ENCODE results near the gene RERE. TPM values are rescaled to one million over a fixed set of nuclear protein-coding genes. Genes with fewer than 3 reads are reported as not detected.

RERE gene
- total RNA-seq, 1 donor = 27.0 TPM

DNA sequence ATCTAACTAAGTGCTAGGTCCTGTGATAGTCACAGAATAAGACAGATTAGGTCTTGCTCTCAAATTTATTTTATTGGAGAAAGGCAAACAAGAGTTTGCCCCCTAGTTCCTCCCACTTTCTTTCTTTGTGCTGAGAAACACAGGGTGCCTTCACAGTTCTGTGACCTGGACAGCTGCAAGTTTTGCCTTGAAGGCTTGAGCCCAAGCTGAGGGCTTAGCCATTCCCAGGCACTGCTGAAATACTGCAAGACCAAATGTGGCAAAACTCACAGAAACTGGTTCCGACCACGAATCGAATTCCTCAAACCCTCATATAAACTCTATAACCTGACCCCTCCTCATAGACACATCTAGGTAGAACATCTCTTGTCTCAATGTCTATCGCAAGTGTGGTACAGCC is 227.9 kb downstream of the RERE start:
- TF ChIP-seq, protein P1, sequence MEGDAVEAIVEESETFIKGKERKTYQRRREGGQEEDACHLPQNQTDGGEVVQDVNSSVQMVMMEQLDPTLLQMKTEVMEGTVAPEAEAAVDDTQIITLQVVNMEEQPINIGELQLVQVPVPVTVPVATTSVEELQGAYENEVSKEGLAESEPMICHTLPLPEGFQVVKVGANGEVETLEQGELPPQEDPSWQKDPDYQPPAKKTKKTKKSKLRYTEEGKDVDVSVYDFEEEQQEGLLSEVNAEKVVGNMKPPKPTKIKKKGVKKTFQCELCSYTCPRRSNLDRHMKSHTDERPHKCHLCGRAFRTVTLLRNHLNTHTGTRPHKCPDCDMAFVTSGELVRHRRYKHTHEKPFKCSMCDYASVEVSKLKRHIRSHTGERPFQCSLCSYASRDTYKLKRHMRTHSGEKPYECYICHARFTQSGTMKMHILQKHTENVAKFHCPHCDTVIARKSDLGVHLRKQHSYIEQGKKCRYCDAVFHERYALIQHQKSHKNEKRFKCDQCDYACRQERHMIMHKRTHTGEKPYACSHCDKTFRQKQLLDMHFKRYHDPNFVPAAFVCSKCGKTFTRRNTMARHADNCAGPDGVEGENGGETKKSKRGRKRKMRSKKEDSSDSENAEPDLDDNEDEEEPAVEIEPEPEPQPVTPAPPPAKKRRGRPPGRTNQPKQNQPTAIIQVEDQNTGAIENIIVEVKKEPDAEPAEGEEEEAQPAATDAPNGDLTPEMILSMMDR (IDR thresholded peaks at IDR 0.05; ENCODE audit: insufficient read depth, low read length) = no peak
- no peak for DNase-seq (ENCODE audit: low read depth)
- H3K4me3 ChIP-seq (ENCODE audit: low read depth, low read length) = no peak overlapping the region

DNA sequence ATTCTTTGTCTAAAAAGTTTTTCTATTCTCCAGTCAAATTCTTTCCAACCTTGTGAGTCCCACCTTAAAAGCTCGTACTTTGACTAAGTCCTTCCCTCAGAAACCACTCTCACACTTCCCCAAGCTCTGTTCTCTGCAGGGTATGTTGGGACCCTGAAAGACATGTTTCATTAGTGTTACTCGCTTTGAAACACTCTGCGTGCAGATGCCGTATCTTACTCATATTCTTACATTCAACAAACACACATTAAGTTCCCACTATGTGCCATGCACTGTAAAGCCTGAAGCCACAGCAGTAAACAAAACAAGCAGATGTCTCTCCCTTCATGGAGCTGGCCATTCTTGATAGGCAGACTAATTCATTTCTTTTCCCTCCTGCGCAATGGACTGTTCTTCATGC is 229.7 kb downstream of the RERE start:
- TF ChIP-seq, protein P1 (IDR thresholded peaks at IDR 0.05; ENCODE audit: insufficient read depth, low read length) = no peak
- no peak for DNase-seq (ENCODE audit: low read depth)
- no peak overlapping the region for H3K4me3 ChIP-seq (ENCODE audit: low read depth, low read length)

DNA sequence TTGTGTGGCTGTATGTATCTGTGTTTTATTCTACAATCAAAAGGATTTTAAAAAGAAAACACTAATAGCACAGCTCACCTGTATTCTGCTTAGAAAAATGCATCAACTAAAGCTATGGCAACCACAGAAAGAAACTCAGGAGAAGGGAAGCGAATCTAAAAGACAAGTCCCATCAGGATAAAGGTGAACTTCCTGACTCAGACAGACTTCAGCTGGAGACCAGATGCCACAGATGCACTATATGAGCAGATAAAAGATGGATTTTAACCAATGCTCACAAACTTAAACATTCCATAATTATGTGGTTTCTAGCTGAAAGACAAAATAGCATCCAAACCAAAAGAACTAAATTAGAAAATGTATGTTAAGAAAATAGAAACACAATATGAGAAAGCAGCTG is 231.0 kb downstream of the RERE start:
- no peak overlapping the region for H3K4me3 ChIP-seq (ENCODE audit: low read depth, low read length)
- no peak for DNase-seq (ENCODE audit: low read depth)
- TF ChIP-seq, protein P1 (IDR thresholded peaks at IDR 0.05; ENCODE audit: insufficient read depth, low read length) = no peak

DNA sequence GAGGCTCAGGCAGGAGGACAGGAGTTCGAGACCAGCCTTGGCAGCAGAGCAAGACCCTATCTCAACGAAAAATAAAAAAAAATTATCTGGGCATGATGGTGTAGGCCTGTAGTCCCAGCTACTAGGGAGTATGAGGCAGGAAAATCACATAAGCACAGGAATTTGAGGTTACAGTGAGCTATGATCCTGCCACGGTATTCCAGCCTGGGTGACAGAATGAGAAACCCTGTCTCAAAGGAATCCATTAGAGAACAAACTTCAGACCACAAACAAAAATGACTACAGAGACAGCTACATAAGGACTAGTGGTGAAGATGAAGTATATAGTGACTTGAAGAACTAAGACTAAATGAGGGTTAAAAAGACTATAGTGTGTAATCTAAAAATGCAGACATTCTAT is 233.1 kb downstream of the RERE start:
- no peak for DNase-seq (ENCODE audit: low read depth)
- no peak overlapping the region for H3K4me3 ChIP-seq (ENCODE audit: low read depth, low read length)
- TF ChIP-seq, protein P1 (IDR thresholded peaks at IDR 0.05; ENCODE audit: insufficient read depth, low read length) = no peak

DNA sequence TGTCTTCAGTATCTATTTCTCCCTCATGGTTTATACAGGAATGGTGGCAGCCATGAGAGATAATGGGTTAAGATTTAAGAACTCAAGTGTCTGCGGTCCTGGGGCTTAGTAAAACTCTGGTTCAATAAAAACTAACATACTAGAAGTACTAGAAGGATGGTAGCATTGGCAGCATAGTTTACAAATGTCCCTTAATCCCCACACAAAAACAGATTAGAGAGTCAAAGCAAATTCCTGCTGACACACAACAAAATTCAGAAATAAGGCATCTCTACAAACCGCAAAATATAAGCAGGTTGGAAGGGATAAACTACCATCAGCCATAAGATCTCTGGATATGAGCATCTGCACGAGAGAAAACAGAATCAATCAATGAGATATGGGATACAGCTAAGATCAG is 234.4 kb downstream of the RERE start:
- H3K4me3 ChIP-seq (ENCODE audit: low read depth, low read length) = no peak overlapping the region
- TF ChIP-seq, protein P1 (IDR thresholded peaks at IDR 0.05; ENCODE audit: insufficient read depth, low read length) = no peak
- no peak for DNase-seq (ENCODE audit: low read depth)

DNA sequence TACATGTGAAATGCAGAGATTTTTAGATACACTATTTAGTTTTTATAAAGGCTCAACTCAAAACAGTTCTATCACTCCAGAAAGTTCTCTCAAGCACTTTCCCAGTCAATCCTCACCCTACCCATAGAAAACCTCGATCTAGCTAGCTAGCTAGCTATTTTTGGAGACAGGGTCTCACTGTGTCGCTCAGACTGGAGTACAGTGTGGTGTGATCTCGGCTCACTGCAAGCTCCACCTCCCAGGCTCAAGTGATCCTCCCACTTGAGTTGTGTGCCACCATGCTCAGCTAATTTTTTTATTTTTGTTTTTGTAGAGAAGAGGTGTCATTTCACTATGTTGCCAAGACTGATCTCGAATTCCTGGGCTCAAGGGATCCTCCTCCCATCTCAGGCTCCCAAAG is 236.9 kb downstream of the RERE start:
- no peak for DNase-seq (ENCODE audit: low read depth)
- TF ChIP-seq, protein P1 (IDR thresholded peaks at IDR 0.05; ENCODE audit: insufficient read depth, low read length) = no peak
- no peak overlapping the region for H3K4me3 ChIP-seq (ENCODE audit: low read depth, low read length)

DNA sequence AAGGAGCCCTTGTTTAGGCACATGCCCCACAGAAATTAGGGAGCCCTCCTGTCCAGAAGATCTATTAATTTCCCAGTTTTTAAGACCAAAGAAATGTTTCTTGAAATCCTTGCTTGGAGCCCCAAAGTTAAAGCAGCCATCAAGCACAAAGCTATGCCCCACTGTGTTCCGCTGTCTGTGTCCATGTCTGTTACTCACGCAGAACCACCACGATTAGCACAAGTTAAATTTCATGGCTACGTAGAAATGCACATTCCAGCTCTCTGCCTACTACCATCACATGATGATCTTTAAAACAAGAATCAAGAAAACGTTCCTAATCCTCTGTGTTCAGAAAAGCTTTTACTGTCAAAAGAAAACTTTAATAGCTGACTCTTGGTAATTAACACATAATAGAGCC is 238.5 kb downstream of the RERE start:
- DNase-seq (ENCODE audit: low read depth) = no peak
- H3K4me3 ChIP-seq (ENCODE audit: low read depth, low read length) = no peak overlapping the region
- TF ChIP-seq, protein P1 (IDR thresholded peaks at IDR 0.05; ENCODE audit: insufficient read depth, low read length) = no peak

All from fibroblast of the aortic adventitia (primary cell).